CD1c-positive myeloid dendritic cell (primary cell): ENCODE data around the gene GP9.
A peak's percentile ranks its signal among the peaks of the same experiment; 100 is the strongest.
"Not testable (repeated sequence)": the region's sequence is repeated elsewhere in the genome, so short reads cannot be mapped to it uniquely, and the experiment has no call there.

Experiments used
- DNase-seq: peaks from one replicate; pipeline ENCODE4 v3.0.0-alpha.2; 2016; ENCODE audit errors: extremely low spot score

GP9 gene

DNA sequence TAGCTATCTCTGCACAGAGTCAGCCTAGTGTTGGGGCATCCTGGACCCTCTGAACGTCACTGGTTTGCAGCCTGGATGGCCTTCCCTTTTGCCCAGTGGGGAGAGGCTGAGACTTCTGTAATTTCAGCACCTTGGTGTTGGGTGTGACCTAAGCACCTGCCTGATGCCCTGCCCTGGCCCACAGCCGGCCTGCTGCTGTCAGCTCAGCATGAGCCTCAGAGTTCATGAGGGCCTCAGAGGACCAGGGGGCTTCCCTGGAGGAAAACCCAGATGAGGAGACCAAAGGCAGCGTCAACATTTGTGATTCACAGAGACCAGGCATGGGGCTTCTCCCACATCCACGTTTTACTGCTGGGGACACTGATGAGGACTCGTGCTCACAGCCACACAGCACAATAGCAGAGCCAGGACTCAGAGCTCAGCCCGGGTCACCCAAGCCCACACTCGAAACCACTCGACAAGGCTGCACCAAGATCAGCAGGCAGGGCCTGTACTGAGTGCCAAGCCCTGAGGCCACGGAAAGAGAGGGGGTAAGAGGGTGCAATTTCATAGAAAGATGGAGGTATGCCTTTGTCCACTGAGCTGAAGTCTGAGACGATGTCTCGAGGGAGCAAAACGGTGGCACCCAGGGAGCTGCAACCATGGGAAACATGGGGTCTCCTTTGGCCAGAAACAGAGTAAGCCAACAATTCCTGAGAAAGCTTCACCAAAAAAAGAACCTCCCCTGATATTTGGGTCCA, 9.9 kb upstream of the GP9 start:
- no peak for DNase-seq

GRCh38 chr3:129051871-129052340, 8.7 kb upstream of the GP9 start:
- DNase-seq: no peak

DNA sequence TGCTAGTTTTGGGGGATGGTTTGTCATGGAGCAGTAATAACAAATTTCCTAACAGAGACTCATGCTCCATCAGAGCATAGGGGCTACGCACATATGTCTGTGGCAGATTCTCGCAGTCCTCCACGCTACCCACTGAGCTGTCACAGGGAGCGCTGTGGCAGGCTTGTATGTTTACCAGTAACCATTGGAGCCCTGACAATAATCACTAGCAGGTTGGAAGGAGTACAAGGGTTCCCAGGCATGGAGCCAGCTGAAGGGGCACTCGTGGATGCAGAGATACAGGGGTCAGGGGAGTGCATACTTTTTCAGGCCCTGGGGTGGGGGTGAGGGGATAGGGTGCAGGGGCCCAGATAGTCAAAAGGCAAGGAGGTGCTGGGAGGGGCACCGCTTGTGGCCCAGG, 7.9 kb upstream of the GP9 start:
- DNase-seq: no peak

- DNase-seq: no peak
Observed at GRCh38 chr3:129054605-129055104, 5.9 kb upstream of the GP9 start.

- DNase-seq: no peak
Observed at GRCh38 chr3:129056451-129057173, 4.0 kb upstream of the GP9 start.

DNA sequence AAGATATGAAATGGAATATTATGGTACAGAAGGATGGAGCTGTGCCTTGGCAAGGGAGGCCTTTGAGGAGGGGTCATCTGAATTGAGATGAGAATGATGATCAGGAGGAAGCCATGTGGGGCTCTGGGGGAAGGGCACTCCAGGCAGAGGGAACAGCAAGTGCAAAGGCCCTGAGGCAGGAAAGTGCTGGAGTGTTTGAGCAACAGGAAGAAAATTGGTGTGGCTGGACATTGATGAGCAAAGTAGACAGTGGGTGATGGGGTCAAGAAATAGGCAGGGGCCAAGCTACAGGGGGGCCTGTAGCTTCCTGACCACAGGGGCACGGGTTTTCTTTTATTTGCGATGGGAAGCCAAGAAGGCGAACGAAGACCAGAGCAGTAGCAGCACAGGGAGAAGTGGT, 3.3 kb upstream of the GP9 start:
- no peak for DNase-seq

GRCh38 chr3:129058441-129059200, 2.0 kb upstream of the GP9 start:
- DNase-seq: no peak

- no peak for DNase-seq
Observed at GRCh38 chr3:129059311-129059958, 1.1 kb upstream of the GP9 start.

DNA sequence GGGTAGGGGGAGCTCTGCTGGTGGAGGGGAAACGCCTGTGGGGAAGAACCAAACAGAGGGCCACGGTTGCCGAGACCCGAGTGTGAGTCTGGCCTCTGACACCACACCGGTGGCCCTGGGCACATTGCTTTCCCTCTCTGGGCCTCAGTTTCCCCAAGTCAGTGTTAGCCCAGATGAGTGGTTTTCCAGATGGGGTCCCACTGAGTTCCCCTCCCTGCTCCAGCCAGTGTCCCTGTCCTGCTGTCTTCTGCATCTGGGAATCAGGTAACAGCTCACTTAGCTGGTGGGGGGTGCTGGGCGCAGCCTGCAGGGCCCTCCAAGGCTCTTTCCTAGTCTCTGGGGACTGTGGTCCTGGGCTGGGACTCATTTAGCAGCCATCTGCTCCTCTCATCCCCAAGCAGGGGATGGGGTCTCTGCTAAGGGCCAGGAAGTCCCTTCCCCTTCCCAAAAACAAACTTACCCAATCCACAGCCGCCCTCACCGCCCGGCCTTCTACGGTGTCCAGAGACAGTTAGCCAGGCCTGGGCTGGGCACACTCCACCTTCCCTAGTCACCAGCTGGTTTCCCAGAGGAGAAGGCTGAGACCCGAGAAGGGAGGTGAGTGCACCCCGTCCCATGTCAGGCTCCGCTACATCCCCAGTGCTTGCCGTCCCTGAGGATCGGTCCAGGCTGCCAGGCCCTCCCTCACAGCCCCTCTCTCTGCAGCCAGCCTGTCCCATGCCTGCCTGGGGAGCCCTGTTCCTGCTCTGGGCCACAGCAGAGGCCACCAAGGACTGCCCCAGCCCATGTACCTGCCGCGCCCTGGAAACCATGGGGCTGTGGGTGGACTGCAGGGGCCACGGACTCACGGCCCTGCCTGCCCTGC, 676 bp downstream of the GP9 start:
- DNase-seq: no peak

- no peak for DNase-seq
Observed at GRCh38 chr3:129061888-129062834, 1.6 kb downstream of the GP9 start.

DNA sequence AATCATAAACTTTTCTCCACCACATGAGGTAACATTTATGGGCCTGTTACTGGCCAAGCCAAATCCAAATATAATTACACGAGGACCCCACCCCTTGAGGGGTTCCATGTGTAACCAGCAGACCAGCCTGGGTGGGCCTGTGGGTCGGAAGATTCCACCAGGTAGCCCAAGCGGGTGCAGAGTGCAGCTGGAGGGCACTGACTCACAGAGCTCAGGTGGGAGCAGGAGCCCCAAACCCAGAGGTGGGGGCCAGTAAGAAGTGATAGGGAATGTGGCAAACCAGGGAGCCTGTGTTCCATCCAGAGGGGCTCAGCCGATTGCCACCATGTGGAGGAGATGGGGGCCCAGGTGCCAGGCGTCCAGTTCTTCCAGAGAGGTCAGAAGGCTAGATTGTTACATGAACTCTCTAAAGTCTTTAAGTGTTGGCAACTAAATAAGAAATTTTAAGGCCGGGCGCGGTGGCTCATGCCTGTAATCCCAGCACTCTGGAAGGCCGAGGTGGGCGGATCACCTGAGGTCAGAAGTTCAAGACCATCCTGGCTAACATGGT, 2.6 kb downstream of the GP9 start:
- DNase-seq: no peak

DNA sequence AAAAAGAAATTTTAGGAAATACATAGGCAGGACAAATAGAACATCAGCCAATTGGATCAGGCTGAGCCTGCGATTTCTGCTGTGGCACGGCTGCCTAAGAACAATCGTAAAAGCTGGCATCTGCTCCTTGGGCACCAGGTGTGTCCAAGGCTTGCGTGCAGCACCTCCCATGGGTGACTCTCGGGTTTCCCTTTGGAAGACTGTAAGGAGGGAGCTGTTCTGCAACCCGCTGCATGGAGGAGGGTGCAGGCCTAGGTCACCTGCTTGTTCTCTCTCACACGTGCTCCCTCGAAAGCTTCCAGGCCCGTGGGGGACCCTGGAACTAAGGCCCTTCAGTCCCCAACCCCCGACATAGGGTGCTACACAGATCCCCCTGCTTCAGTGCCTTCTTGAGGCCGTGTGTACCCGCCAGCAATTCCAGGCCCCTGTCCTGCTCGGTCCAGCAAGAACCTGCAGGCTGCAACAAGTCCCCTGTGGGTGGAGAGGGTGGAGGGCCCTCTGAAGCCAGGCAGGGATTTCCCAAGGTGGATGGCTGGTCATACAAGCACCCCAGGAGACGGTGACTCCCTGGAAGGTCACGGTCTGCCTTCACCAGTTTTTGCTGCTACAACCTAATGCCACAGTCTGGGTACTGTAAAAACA, 3.4 kb downstream of the GP9 start:
- no peak for DNase-seq

- DNase-seq: no peak
Observed at GRCh38 chr3:129065016-129065719, 4.6 kb downstream of the GP9 start.

DNA sequence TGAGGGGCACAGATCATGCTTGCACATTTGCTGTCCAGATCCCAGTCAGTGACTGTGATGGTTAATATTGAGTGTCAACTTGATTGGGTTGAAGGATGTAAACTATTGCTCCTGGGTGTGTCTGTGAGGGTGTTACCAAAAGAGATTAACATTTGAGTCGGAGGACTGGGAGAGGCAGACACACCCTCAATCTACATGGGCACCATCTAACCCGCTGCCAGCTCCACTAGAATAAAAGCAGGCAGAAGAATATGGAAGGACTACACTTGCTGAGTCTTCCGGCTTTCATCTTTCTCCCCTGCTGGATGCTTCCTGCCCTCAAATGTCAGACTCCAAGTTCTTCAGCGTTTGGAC, 5.1 kb downstream of the GP9 start:
- DNase-seq: no peak

DNA sequence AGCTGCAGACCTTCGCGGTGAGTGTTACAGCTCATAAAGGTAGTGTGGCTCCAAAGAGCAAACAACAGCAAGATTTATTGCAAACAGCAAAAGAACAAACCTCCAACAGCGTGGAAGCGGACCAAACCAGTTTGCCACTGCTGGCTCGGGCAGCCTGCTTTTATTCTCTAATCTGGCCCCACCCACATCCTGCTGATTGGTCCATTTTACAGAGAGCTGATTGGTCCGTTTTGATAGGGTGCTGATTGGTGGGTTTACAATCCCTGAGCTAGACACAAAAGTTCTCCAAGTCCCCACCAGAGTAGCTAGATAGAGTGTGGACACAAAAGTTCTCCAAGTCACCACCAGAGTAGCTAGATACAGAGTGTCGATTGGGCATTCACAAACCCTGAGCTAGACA, 7.1 kb downstream of the GP9 start:
- DNase-seq: not testable (repeated sequence)

DNA sequence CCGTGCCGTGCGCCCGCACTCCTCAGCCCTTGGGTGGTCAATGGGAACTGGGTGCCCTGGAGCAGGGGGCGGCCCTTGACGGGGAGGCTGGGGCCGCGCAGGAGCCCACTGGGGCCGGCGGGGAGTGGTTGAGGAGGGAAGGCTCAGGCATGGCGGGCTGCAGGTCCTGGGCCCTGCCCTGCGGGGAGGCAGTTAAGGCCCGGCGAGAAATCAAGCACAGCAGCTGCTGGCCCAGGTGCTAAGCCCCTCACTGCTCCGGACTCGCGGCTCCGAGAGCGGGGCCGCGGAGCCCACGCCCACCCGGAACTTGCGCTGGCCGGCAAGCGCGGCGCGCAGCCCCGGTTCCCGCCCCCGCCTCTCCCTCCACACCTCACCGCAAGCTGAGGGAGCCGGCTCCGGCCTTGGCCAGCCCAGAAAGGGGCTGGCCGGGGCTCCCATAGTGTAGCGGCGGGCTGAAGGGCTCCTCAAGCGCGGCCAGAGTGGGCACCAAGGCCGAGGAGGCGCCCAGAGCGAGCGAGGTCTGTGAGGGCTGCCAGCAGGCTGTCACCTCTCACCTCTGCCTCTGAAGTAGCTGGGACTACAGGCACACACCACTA, 7.8 kb downstream of the GP9 start:
- DNase-seq: peak; percentile 36

GRCh38 chr3:129069313-129070085, 8.9 kb downstream of the GP9 start:
- DNase-seq: not testable (repeated sequence)
